ENCODE measurements around the gene VAMP4.
"Not testable (repeated sequence)": the region's sequence is repeated elsewhere in the genome, so short reads cannot be mapped to it uniquely, and the experiment has no call there.

The VAMP4 gene

DNA sequence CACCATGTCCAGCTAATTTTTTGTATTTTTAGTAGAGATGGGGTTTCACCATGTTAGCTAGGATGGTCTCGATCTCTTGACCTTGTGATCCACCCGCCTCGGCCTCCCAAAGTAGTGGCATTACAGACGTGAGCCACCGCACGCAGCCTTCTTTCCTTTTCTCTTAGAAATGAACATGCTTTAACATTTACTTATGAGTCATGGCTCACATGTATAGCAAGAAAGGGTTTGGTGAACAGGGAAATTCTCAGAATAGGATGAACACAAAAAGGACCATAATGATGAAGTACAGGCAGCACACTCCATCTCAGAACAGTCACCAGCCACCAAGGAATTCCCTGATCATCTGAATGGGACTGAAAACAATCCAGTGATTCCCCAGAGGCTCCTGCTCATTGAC is 9.4 kb upstream of the VAMP4 start:
- no peak for DNase-seq (ENCODE audit: low read depth in 3 of 3)

- no peak for DNase-seq (ENCODE audit: low read depth in 3 of 3)
Measured at GRCh38 chr1:171748651-171749050, 6.8 kb upstream of the VAMP4 start.

GRCh38 chr1:171744986-171745385 is 3.1 kb upstream of the VAMP4 start:
- no peak for DNase-seq (ENCODE audit: low read depth in 3 of 3)

GRCh38 chr1:171743081-171743870 is 1.4 kb upstream of the VAMP4 start:
- no peak for DNase-seq (ENCODE audit: low read depth in 3 of 3)

DNA sequence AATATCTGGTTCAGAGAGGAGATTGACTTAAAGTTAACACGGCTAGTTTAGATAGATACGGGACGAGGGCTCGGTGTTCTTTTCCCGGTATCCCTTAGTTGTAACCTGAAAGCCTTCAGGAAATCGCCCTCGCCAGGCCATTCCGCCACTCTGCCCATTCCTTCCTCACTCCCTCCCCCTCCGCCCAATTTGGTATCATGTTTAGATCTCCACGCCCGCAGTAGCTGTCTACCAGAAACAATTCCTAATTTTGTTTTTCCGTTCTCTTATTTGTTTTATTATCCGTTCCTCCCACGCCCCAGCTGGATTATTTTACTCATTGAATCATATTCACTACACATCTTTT is 685 bp upstream of the VAMP4 start:
- peak in 1 of 3 donors; percentile 11 for DNase-seq (ENCODE audit: low read depth in 3 of 3)

DNA sequence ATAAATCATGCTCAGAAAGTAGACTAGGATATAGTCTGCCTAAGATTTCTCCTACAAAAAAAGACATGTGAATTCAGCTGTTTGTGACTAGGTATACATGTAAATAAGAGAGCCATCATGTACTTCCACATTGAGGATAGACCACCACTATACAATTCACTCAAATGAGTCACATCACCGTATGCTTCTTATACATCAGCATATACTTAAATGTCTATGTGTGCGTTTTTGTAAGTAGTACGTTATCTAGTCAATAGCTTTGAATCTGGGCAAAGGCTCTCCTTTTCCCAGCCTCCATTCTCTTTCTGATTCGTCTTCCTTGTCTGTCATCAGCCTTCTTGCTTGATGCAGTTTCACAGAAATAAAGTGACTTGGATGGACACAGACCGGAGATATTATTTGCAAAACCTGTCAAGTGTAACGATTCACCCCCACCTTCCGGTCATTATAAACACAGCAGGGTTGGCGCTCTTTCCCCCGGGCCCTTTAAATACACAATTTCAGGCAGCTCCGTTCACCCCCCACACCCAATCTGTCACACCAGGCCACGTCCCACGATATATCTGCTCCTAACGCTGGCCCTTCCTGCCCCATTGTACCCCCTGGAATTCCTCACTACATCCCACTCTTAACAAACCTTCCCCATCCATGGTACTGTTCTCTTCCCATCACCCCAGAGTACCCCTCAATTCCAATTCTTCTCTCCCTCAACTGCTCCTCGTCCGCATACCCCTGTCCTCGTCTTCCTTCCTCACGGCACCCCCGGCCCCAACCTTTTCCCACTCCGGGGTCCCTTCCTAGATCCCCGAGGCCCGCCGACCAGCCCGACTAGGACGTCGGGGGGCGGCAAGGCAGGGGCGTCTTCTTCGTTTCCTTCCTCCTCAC is 636 bp downstream of the VAMP4 start:
- DNase-seq (ENCODE audit: low read depth in 3 of 3): peak in 1 of 3 donors; percentile 33

GRCh38 chr1:171740356-171740863 is 1.5 kb downstream of the VAMP4 start:
- DNase-seq (ENCODE audit: low read depth in 3 of 3): no peak

DNA sequence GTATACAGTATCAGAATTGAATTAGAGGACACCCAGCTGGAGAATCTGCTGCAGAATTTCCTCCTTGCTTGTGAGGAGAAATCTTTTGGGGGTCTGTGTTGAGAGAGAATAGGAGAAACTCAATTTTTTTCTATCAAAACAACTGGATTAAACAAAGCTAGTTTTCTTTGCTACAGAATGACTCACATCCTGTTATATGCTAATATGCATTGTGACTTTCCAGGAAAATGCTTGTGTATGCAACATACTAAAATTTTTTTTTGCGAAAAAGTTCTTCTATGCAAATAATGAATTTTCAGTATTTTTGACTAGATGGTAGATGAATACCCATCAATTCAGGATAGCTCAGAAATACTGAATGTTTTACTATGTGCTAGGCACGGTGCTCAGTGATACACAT is 2.2 kb downstream of the VAMP4 start:
- DNase-seq (ENCODE audit: low read depth in 3 of 3): no peak

GRCh38 chr1:171738911-171739310 is 3.0 kb downstream of the VAMP4 start:
- no peak for DNase-seq (ENCODE audit: low read depth in 3 of 3)

DNA sequence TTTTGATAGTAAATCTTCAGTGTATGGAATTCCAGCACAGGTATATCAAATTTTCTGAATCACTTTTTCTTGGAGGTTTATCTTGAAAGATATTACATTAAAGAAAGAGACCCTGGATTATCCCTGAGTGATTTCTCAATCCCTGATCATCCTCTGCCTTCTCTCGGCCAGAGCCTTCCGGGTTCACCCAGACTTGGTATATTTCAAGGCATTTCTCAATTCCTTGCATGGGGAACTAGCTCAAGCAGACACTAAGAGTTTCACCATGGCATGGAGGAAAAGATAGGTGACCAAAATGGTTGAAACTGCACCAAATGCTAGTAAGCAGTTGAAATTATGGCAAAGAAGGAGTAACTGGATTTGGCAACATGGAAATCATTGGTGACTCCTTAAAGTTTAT is 5.7 kb downstream of the VAMP4 start:
- DNase-seq (ENCODE audit: low read depth in 3 of 3): no peak

DNA sequence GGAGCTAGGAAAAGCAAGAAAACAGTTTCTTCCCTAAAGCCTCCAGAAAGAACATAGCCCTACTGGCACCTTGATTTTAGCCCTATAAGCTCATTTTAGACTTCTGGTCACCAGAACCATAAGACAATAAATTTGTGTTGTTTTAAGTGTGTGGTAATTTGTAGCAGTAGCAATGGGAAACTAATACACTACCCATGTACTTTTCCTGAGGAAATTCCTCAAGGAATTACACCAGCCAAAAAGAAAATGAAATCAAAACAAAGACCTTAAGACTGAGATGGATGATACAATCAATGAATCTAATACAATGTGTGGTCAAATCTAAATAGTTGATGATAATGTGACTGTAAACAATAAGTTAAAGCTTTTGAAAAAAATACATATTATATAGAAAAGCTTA is 11.8 kb downstream of the VAMP4 start:
- DNase-seq (ENCODE audit: low read depth in 3 of 3): no peak

DNA sequence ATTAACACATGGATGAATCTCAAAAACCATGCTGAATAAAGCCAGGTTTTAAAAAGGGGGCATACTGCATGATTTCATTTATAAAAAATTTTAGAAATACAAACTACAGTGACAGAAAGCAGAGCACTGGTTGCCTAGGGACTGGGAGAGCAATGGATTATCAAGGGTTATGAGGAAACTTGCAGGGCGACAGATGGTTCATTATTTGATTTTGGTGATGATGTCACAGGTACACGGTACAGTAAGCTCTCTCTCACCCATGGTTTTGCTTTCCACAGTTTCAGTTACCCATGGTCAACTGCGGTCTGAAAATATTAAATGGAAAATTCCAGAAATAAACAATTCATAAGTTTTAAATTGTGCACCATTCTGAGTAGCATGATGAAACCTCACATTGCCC is 14.1 kb downstream of the VAMP4 start:
- no peak for DNase-seq (ENCODE audit: low read depth in 3 of 3)

- not testable (repeated sequence) for DNase-seq (ENCODE audit: low read depth in 3 of 3)
Measured at GRCh38 chr1:171723180-171723579, 18.7 kb downstream of the VAMP4 start.

DNA sequence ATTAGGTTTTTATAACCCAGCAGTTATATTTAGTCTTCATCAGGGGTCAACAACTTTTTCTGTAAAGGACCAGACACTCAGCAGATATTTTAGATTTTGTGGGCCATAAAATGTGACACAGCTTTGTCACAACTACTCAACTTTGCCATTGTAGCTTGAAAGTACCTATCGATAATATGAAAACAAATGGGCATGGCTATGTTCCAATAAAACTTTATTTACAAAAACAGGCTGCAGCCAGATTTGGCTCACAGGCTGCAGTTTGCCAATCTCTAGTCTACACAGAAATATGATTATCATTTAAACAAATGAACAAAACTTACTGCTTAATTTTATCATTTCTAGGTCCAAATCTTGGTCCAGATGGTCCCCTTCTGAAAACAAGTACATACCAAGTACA is 23.0 kb downstream of the VAMP4 start:
- DNase-seq (ENCODE audit: low read depth in 3 of 3): no peak

DNA sequence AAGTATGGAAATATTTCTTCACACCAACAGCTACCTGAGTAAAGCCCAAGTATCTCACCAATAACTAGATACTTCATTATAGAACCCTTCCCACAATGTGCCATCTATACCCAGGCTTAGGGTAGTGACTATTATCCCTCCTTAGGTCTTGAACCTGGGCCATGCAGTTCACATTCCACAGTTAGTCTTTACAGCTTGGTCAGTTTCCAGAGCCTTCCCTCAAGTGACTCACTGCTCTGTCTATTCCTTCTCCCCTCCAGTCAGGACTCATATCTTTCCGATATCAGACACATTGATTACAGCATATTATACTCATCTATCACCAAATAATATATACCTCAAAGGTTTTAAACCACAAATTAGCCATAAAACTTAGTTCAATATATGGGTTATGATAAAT is 23.6 kb downstream of the VAMP4 start:
- no peak for DNase-seq (ENCODE audit: low read depth in 3 of 3)

DNA sequence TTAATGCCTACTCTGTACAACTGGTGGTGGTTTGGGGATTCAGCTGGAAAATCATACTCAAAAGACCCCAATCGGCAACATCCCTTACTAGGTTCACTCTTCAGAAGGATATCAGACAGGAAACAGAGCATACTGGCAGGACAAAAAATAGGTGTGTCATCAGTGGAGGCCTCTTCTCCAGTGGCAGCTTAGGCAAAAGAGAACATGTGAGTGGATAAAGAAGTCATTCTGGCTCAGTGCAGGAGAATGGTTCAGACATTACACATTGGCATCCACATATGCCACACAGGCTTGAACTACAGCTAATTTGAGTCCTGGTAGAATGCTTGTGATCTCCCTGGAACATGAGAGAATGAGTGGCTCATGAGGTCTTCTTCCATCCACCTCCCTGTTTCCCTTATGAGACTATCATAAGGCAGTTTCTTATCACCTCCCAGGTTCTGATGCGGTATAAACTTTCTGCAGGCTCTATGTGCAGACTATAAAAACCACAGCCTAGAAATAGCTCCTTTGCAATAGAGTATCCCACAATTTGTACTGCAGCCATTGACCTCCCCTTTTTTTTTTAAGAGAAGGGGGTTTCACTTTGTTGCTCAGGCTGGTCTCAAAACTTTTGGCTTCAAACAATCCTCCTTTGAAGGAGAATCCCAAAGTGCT is 24.7 kb downstream of the VAMP4 start:
- no peak for DNase-seq (ENCODE audit: low read depth in 3 of 3)

GRCh38 chr1:171716616-171717015 is 25.2 kb downstream of the VAMP4 start:
- DNase-seq (ENCODE audit: low read depth in 3 of 3): no peak

DNA sequence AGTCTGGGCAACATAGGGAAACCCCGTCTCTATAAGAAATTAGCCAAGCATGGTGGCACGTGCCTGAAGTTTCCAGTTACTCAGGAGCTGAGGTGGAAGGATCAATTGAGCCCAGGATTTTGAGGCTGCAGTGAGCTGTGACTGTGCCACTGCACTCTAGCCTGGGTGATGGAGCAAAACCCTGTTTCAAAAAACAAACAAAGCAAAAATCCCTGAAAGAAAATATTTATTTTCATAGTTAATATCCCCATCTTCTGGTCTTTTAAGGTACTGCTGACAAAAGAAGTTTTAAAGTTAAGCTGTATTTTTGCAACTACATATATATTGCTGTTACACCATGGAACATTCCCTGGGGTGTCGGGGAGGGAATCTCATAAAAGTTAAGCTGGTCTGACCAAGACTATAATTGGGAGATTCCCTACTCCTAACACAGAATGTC is 26.0 kb downstream of the VAMP4 start:
- DNase-seq (ENCODE audit: low read depth in 3 of 3): no peak

DNA sequence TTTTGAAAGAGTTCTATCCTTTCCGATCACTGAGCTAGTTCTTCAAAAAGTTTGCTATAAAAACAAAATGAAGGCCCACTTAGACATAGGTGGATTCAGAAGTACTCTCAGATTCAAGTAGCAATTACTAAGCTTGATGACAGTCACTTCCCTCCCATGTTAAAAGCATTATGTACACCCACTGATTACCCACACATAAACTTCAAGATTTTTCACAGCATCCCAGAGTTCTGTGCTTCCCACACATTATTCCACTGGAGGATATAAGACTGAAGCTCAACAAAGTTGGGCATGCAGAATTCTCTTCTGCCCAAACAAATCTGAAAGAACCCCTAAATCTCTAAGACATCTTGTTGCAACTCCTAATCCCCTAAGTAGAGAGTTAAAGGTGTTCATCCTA is 29.5 kb downstream of the VAMP4 start:
- DNase-seq (ENCODE audit: low read depth in 3 of 3): no peak

DNA sequence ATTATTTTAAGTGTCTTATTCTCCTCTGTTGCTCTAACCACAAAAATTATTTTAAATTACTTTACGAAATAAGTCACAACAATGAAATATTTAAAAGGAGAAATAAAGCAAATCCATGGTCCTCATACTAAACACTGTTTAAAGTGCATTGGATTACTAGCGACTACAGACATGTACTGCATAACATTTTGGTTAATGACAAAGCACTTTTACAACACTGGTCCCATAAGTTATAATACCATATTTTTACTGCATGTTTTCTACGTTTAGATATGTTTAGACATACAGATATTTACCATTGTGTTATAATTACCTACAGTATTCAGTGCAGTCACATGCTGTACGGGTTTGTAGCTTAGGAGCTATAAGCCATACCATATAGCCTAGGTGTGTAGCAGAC is 30.2 kb downstream of the VAMP4 start:
- DNase-seq (ENCODE audit: low read depth in 3 of 3): no peak

- DNase-seq (ENCODE audit: low read depth in 3 of 3): no peak
Measured at GRCh38 chr1:171707583-171707982, 34.3 kb downstream of the VAMP4 start.

DNA sequence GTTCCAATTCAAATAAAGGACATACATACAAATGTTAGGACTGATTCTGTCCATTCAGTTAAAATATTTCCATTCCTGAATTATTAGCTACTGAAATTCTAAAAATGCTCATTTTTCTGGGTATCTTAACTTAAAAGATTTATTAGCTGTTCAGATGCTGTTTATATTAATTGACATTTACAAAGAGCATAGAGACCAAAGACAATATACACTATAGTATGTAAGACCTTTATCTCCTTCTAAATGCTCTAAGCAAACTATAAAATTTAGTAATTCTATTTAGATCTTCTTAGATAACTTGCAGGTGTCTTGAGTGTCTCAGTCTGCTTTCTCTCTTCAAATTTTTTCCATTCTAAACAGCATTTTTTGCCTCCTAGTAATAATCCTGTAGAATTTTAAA is 39.3 kb downstream of the VAMP4 start:
- no peak for DNase-seq (ENCODE audit: low read depth in 3 of 3)
